ENCODE data around the gene DEK.

Gene DEK

GRCh38 chr6:18309046-18309445, 44.7 kb upstream of the DEK start:
- no peak overlapping the region for H3K4me3 ChIP-seq (ENCODE audit: low read depth, low read length, poor library complexity, severe bottlenecking)
- H2AFZ ChIP-seq (ENCODE audit: low read length) = no peak overlapping the region
- H3K4me1 ChIP-seq (ENCODE audit: insufficient read depth, low read length, severe bottlenecking) = no peaks in the 10 kb centered on the region
- H3K36me3 ChIP-seq (ENCODE audit: insufficient read depth, low read length) = no peaks in the 10 kb centered on the region
- no peaks in the 10 kb centered on the region for H4K20me1 ChIP-seq (ENCODE audit: insufficient read depth, low read length)
- H3K27ac ChIP-seq (ENCODE audit: low read depth, low read length, poor library complexity, severe bottlenecking) = no peak overlapping the region
- H3F3A ChIP-seq (ENCODE audit: insufficient read depth, low read length) = no peaks in the 10 kb centered on the region
- TF ChIP-seq EZH2 (IDR thresholded peaks at IDR 0.05; ENCODE audit: borderline replicate concordance, low read length) (no peak), CTCF (IDR thresholded peaks at IDR 0.05; ENCODE audit: low read length) (no peak)
- no peaks in the 10 kb centered on the region for H3K79me2 ChIP-seq (ENCODE audit: insufficient read depth, low read length)
- H3K27me3 ChIP-seq (ENCODE audit: insufficient read depth, low read length) = no peaks in the 10 kb centered on the region
- no peak overlapping the region for H3K9ac ChIP-seq (ENCODE audit: low read length)
- H3K9me3 ChIP-seq (ENCODE audit: low read length) = no peaks in the 10 kb centered on the region
- H3K9me2 ChIP-seq (ENCODE audit: low read depth, low read length) = no peaks in the 10 kb centered on the region
- H3K4me2 ChIP-seq (ENCODE audit: low read length) = no peak overlapping the region

GRCh38 chr6:18308070-18308735, 43.9 kb upstream of the DEK start:
- Histone ChIP-seq H3K9me3 (ENCODE audit: low read length) (no peaks in the 10 kb centered on the region), H3K27ac (ENCODE audit: low read depth, low read length, poor library complexity, severe bottlenecking) (no peak overlapping the region), H3K27me3 (ENCODE audit: insufficient read depth, low read length) (no peaks in the 10 kb centered on the region)

GRCh38 chr6:18306977-18307376, 42.6 kb upstream of the DEK start:
- Histone ChIP-seq H3K9me2 (ENCODE audit: low read depth, low read length) (no peaks in the 10 kb centered on the region), H3K9ac (ENCODE audit: low read length) (no peak overlapping the region), H2AFZ (ENCODE audit: low read length) (no peak overlapping the region), H3K4me1 (ENCODE audit: insufficient read depth, low read length, severe bottlenecking) (no peaks in the 10 kb centered on the region), H3K27me3 (ENCODE audit: insufficient read depth, low read length) (no peaks in the 10 kb centered on the region), H3K36me3 (ENCODE audit: insufficient read depth, low read length) (no peaks in the 10 kb centered on the region), H3K79me2 (ENCODE audit: insufficient read depth, low read length) (no peaks in the 10 kb centered on the region), H3K4me2 (ENCODE audit: low read length) (no peak overlapping the region), H3K9me3 (ENCODE audit: low read length) (no peaks in the 10 kb centered on the region), H3K4me3 (ENCODE audit: low read depth, low read length, poor library complexity, severe bottlenecking) (no peak overlapping the region), H3K27ac (ENCODE audit: low read depth, low read length, poor library complexity, severe bottlenecking) (no peak overlapping the region), H4K20me1 (ENCODE audit: insufficient read depth, low read length) (no peaks in the 10 kb centered on the region), H3F3A (ENCODE audit: insufficient read depth, low read length) (no peaks in the 10 kb centered on the region)
- no peak for TF ChIP-seq EZH2 (IDR thresholded peaks at IDR 0.05; ENCODE audit: borderline replicate concordance, low read length)
- TF ChIP-seq CTCF (IDR thresholded peaks at IDR 0.05; ENCODE audit: low read length) = no peak

More at GRCh38 chr6:18308070-18308735, 43.9 kb upstream of the DEK start:
- H3K4me1 ChIP-seq (ENCODE audit: insufficient read depth, low read length, severe bottlenecking) = no peaks in the 10 kb centered on the region
- H3K36me3 ChIP-seq (ENCODE audit: insufficient read depth, low read length) = no peaks in the 10 kb centered on the region
- H2AFZ ChIP-seq (ENCODE audit: low read length) = no peak overlapping the region
- TF ChIP-seq EZH2 (IDR thresholded peaks at IDR 0.05; ENCODE audit: borderline replicate concordance, low read length) = no peak
- no peak for TF ChIP-seq CTCF (IDR thresholded peaks at IDR 0.05; ENCODE audit: low read length)
- H3K79me2 ChIP-seq (ENCODE audit: insufficient read depth, low read length) = no peaks in the 10 kb centered on the region
- H4K20me1 ChIP-seq (ENCODE audit: insufficient read depth, low read length) = no peaks in the 10 kb centered on the region
- no peaks in the 10 kb centered on the region for H3K9me2 ChIP-seq (ENCODE audit: low read depth, low read length)
- no peak overlapping the region for H3K4me3 ChIP-seq (ENCODE audit: low read depth, low read length, poor library complexity, severe bottlenecking)
- no peaks in the 10 kb centered on the region for H3F3A ChIP-seq (ENCODE audit: insufficient read depth, low read length)
- H3K9ac ChIP-seq (ENCODE audit: low read length) = no peak overlapping the region
- H3K4me2 ChIP-seq (ENCODE audit: low read length) = no peak overlapping the region

Data from OCI-LY1 (cell line).